B cell (primary cell): ENCODE measurements around the gene IMMP2L.

Experiments
- EZH2 ChIP-seq: IDR thresholded peaks from 2 replicates; pipeline ENCODE4 v1.6.1; 2012; ENCODE audit warnings: borderline replicate concordance, low read depth, mild to moderate bottlenecking, moderate library complexity, low read length; ENCODE audit not compliant: insufficient read depth, poor library complexity, severe bottlenecking
- TF ChIP-seq, protein P1 (sequence below): fragments of 200-600 bp; IDR thresholded peaks from one replicate; pipeline ENCODE4 v1.8.0; 2022; ENCODE audit warnings: antibody characterized with exemption, mild to moderate bottlenecking

DNA sequence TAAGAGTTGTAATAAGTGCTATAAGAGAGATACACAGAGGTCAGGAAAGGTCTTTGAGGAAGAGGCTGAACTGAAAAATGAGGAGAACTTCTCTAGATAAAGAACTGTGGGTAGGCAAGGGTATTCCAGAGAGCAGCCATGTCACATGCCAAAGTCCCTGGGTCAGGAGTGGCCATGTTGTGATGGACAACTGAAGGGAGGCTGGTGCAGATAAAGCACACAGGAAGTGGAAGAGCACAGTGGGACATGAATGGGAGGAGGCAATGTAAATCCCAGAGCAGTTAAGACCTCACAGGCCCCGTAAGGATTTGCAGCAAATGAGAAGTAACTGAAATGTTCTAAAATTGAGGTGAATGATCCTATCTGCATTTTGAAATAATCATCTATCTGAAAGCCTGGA is 37.2 kb downstream of the IMMP2L start:
- TF ChIP-seq, protein P1, sequence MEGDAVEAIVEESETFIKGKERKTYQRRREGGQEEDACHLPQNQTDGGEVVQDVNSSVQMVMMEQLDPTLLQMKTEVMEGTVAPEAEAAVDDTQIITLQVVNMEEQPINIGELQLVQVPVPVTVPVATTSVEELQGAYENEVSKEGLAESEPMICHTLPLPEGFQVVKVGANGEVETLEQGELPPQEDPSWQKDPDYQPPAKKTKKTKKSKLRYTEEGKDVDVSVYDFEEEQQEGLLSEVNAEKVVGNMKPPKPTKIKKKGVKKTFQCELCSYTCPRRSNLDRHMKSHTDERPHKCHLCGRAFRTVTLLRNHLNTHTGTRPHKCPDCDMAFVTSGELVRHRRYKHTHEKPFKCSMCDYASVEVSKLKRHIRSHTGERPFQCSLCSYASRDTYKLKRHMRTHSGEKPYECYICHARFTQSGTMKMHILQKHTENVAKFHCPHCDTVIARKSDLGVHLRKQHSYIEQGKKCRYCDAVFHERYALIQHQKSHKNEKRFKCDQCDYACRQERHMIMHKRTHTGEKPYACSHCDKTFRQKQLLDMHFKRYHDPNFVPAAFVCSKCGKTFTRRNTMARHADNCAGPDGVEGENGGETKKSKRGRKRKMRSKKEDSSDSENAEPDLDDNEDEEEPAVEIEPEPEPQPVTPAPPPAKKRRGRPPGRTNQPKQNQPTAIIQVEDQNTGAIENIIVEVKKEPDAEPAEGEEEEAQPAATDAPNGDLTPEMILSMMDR, result no peak
- no peak for TF ChIP-seq EZH2
